ENCODE results near the gene SUDS3. TPM values are rescaled to one million over a fixed set of nuclear protein-coding genes. Genes with fewer than 3 reads are reported as not detected.

Gene SUDS3
- total and polyA plus RNA-seq, 12 donors = 13.3 to 75.3 (median 27.5) TPM

DNA sequence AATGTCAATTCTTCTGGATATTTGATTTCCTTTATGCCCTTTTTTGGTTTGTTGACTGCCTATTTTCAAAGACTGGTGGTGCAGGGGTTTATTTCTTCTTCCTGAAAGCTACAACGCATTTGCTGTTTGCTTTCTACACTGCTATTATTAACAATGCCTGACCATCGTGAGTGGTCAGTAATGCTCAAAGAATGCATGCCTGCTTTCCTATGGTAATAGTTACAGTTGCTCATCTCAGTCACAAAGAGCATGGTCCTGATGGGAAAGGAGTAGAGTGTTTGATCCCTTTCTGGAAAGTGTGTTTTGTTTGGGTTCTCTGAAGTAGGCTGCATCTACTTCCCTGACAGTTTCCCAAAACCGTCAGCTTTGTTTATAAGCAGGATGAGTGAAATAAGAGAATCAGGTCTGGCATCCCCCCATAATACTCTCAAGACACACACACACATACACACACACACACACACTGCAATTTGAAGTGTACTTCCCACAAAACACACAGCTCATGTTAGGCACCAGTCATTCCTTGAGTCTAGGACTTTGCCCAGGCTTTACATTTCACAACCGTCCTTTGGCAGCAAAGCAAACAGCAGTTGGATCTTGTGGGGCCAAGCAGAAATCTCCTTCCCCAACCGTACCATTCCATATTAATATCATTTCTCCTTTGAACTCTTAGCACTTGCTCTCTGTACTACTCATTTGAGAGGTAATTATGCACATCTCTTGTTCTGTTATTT lies 56.6 kb downstream of the SUDS3 start:
- H3K27ac ChIP-seq = no peak overlapping the region
- H3K36me3 ChIP-seq (replicated peaks in 1 of 2) = no peaks in the 10 kb centered on the region
- WGBS, 4 donors = 68 to 73% (median 71%) methylated on average over 5 of the region's 5 CpGs
- intact Hi-C loops (cut with DNase I) = no loop called here
- no peaks in the 10 kb centered on the region for H3K9me3 ChIP-seq (replicated peaks in 1 of 3)
- no peak for DNase-seq
- TF ChIP-seq POLR2A (IDR thresholded peaks at IDR 0.05) = no peak
- TF ChIP-seq, protein P1, sequence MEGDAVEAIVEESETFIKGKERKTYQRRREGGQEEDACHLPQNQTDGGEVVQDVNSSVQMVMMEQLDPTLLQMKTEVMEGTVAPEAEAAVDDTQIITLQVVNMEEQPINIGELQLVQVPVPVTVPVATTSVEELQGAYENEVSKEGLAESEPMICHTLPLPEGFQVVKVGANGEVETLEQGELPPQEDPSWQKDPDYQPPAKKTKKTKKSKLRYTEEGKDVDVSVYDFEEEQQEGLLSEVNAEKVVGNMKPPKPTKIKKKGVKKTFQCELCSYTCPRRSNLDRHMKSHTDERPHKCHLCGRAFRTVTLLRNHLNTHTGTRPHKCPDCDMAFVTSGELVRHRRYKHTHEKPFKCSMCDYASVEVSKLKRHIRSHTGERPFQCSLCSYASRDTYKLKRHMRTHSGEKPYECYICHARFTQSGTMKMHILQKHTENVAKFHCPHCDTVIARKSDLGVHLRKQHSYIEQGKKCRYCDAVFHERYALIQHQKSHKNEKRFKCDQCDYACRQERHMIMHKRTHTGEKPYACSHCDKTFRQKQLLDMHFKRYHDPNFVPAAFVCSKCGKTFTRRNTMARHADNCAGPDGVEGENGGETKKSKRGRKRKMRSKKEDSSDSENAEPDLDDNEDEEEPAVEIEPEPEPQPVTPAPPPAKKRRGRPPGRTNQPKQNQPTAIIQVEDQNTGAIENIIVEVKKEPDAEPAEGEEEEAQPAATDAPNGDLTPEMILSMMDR (IDR thresholded peaks at IDR 0.05) = no peak
- no peaks in the 10 kb centered on the region for H3K27me3 ChIP-seq
- H3K4me3 ChIP-seq = no peak overlapping the region
- peaks cover 0 to 5% of the 10 kb centered on the region in 2 donors for H3K4me1 ChIP-seq (replicated peaks in 1 of 2)

DNA sequence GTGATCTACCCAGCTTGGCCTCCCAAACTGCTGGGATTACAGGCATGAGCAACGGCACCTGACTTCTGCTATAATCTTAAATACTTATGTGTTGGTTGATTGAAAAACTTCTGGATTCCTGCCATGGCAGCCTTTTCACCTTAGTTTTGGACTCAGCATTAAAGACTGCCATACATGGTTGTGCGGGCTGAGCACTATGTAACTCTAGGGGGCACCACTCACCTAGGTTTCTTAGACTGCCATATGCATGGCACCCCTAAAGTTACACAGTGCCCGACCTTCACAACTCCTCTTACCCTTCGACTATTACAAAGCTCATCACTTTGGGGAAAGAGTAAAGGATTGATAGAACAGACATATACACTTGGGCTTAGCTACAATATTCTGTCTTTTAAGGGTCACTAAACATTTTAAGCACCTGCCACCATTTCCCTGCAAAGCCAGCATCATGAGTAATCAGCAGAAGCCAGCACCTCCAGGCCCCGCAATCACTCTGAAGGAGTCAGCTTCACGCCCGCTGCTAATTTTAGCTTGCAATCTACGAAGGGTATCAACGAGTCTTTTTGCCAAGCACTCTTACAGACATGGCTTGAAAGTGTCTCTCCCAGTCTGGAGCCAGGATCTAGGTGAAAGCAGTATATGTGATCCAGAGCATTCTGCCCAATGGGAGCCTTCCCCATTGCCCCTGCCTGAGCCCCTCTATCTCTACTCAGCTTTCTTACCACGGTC lies 59.8 kb downstream of the SUDS3 start:
- intact Hi-C loops (cut with DNase I) = no loop called here
- H3K9me3 ChIP-seq (replicated peaks in 1 of 3) = no peaks in the 10 kb centered on the region
- TF ChIP-seq POLR2A (IDR thresholded peaks at IDR 0.05) = no peak
- TF ChIP-seq, protein P1 (IDR thresholded peaks at IDR 0.05) = no peak
- 60 to 67% (median 61%) methylated on average over 10 of the region's 10 CpGs for WGBS, 4 donors
- no peak overlapping the region for H3K27ac ChIP-seq
- peak in 1 of 7 donors; percentile 8 for DNase-seq
- no peaks in the 10 kb centered on the region for H3K36me3 ChIP-seq (replicated peaks in 1 of 2)
- no peaks in the 10 kb centered on the region for H3K4me1 ChIP-seq (replicated peaks in 1 of 2)
- H3K4me3 ChIP-seq = no peak overlapping the region
- H3K27me3 ChIP-seq = no peaks in the 10 kb centered on the region

DNA sequence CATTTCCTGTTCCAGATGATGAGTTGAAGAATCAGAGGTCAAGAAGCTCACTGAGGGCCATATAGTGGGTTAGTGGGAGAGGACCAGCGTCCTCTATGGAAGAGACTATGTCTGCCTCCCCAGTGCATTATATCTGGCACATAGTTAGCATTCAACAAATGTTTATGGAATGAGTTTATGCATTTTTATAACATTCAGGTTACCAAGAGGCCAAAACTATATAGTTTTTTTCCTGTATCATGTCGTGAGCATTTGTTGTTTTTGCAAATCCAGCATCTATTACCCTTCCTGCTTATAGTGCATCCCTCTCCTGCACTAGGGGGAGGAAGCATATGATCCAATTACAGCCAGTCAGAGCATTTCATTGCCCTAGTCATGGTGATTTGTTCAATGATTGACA lies 60.6 kb downstream of the SUDS3 start:
- intact Hi-C loops (cut with DNase I) = no loop called here
- no peak overlapping the region for H3K27ac ChIP-seq
- no peak overlapping the region for H3K4me3 ChIP-seq
- H3K36me3 ChIP-seq (replicated peaks in 1 of 2) = no peaks in the 10 kb centered on the region
- TF ChIP-seq POLR2A (IDR thresholded peaks at IDR 0.05) = no peak
- TF ChIP-seq, protein P1 (IDR thresholded peaks at IDR 0.05) = no peak
- WGBS, 4 donors = 25 to 43% (median 38%) methylated on average over 2 of the region's 2 CpGs
- H3K9me3 ChIP-seq (replicated peaks in 1 of 3) = no peaks in the 10 kb centered on the region
- H3K27me3 ChIP-seq = no peaks in the 10 kb centered on the region
- DNase-seq = no peak
- H3K4me1 ChIP-seq (replicated peaks in 1 of 2) = no peaks in the 10 kb centered on the region

DNA sequence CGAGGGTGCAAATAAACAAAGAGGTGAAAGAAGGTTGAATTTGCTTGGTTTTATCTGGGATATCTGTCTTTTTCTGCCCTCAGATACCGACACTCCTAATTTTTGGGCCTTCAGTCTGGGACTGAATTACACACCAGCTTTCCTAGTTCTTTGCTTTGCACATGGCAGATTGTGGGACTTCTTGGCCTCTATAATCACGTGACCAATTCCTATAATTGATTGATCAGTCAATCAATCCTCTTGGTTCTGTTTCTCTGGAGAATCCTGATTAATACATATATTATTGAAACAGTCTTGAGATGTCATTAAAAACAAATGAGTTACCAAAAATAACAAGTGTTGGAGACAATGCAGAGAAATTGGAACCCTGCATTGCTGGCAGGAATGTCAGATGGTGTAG lies 62.7 kb downstream of the SUDS3 start:
- Histone ChIP-seq H3K4me1 (replicated peaks in 1 of 2) (no peaks in the 10 kb centered on the region), H3K27ac (no peak overlapping the region), H3K4me3 (no peak overlapping the region), H3K9me3 (replicated peaks in 1 of 3) (no peaks in the 10 kb centered on the region), H3K27me3 (no peaks in the 10 kb centered on the region), H3K36me3 (replicated peaks in 1 of 2) (no peaks in the 10 kb centered on the region)
- TF ChIP-seq, protein P1 (IDR thresholded peaks at IDR 0.05) = no peak
- TF ChIP-seq POLR2A (IDR thresholded peaks at IDR 0.05) = no peak
- DNase-seq = no peak
- intact Hi-C loops (cut with DNase I) = no loop called here
- WGBS, 4 donors = 81 to 85% (median 82%) methylated on average over 3 of the region's 3 CpGs

Measured in adrenal gland (tissue), 12 donors.